ENCODE measurements around the gene GPD2.
A peak's percentile ranks its signal among the peaks of the same experiment; 100 is the strongest.
"Not testable (repeated sequence)": the region's sequence is repeated elsewhere in the genome, so short reads cannot be mapped to it uniquely, and the experiment has no call there.

GPD2 gene

DNA sequence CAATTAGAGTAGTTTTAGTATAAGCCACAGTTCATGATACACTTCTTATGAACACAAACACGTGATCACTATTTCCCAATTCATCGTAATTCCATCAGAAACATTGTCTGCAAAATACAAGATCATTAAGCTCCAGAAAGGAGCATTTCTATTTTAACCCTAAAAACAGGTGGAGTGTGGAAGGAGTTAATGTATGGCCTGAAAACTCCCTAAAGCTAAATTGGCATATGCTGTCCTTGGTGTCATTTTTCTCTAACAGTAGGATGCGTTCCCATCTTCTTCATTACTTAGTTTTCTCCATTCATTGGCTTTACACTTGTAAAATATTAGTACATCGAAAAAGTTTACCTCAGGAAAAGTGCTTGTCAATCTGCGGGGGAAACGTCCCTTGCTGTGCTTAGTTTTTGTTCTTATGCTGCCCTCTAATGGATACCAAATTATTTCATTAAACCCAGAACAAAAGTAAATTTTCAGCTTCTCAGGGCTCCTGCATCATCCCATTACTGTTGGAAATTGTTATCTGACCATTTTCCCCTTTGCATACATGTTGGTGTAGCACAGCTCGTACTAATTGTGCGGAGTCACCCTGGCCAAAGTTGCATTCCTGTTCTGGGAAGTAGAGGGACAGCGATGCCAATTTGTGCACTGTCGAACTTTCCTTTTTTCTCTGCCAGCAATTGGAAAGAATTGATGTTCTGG is 153.4 kb downstream of the GPD2 start:
- peak; percentile 82 for FAIRE-seq
- no peak for DNase-seq (ENCODE audit: insufficient read length, low spot score)

DNA sequence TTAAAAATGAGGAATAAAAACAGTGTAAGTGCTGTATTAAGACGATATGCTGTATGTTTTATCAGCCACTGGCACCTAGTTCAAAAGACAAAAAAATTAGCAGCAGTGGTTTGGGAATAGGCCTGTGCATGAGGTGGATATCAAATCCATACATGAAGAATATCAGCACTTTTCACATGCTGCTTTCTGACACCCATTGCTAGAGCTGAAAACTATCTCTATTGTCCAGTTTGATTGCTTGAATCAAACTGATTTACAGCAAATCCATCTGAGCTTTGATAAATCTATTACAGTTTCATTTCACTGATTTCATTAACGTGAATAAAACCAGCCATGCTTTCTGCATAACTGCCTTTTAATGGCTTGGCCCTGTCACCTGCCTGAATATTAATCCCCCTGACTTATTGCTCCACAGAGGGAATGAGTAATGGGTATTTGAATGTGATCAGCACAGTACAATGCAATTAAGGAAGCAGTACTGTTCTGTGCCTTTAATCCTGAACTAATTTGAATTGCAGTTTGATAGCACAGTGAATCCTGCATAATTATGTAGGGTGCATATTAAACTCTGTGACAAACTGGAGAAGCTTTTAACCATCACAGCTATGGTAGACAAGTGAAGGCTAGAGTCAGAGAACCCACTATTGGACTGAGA is 154.0 kb downstream of the GPD2 start:
- FAIRE-seq (peak; percentile 51), DNase-seq (ENCODE audit: insufficient read length, low spot score) (no peak)
- TF ChIP-seq POLR2AphosphoS5 (IDR thresholded peaks at IDR 0.05; ENCODE audit: low read depth, low read length), result no peak
- TF ChIP-seq PAX5 (IDR thresholded peaks at IDR 0.05; ENCODE audit: insufficient read depth, low read length, severe bottlenecking), result no peak

More for the DNA sequence above, 153.4 kb downstream of the GPD2 start:
- no peak for TF ChIP-seq PAX5 (IDR thresholded peaks at IDR 0.05; ENCODE audit: insufficient read depth, low read length, severe bottlenecking)
- TF ChIP-seq SPI1 (IDR thresholded peaks at IDR 0.05; ENCODE audit: low read depth, low read length), result no peak
- TF ChIP-seq POLR2AphosphoS5 (IDR thresholded peaks at IDR 0.05; ENCODE audit: low read depth, low read length), result no peak
- TF ChIP-seq TAF1 (IDR thresholded peaks at IDR 0.05; ENCODE audit: low read depth, low read length), result no peak
- TF ChIP-seq POU2F2 (IDR thresholded peaks at IDR 0.05; ENCODE audit: low read depth, low read length), result no peak
- no peak for TF ChIP-seq POLR2A (IDR thresholded peaks at IDR 0.05; ENCODE audit: low read depth, low read length)

DNA sequence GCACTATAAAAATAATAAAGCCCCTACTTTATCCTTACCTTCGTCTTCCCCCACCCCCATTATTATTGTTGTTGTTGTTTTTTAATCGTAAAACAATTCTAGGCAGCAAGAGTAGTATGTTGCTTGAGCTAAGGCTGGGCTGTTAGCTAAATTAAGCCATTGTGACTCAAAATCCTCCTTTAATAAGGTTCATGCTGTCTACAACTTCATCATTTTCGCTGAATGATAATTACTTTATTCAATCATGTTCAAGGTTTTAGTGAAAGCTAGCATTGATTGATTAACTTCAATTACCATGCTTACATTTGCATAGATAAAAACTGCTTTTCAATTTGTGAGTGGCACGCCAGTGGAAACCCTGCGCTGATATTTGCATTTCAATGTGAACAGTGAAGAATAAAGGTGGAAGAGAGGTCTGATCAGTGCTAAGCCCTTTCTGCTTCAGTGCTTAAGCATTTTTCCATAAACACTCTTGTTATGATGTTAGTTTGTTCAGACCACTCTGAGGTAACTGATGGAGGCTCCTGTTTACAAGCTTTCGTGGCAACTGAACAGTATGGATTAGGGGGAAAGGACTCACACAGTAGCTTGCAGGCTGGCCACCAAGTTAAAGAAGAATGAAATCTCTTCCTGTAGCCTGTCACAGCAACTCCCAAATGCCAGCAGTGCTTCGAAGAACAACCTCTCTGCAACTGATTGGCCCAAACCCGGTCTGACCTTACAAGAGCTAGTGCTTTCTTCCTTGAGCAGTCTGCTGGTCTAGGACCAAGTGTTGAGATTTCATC is 156.8 kb downstream of the GPD2 start:
- FAIRE-seq (no peak), DNase-seq (ENCODE audit: insufficient read length, low spot score) (no peak)
- no peak for TF ChIP-seq POLR2A (IDR thresholded peaks at IDR 0.05; ENCODE audit: low read depth, low read length)
- no peak for TF ChIP-seq POU2F2 (IDR thresholded peaks at IDR 0.05; ENCODE audit: low read depth, low read length)
- no peak for TF ChIP-seq POLR2AphosphoS5 (IDR thresholded peaks at IDR 0.05; ENCODE audit: low read depth, low read length)
- TF ChIP-seq TAF1 (IDR thresholded peaks at IDR 0.05; ENCODE audit: low read depth, low read length), result no peak
- TF ChIP-seq PAX5 (IDR thresholded peaks at IDR 0.05; ENCODE audit: insufficient read depth, low read length, severe bottlenecking), result no peak
- no peak for TF ChIP-seq SPI1 (IDR thresholded peaks at IDR 0.05; ENCODE audit: low read depth, low read length)

- TF ChIP-seq POLR2AphosphoS5 (IDR thresholded peaks at IDR 0.05; ENCODE audit: low read depth, low read length), result no peak
- no peak for TF ChIP-seq TAF1 (IDR thresholded peaks at IDR 0.05; ENCODE audit: low read depth, low read length)
- TF ChIP-seq PAX5 (IDR thresholded peaks at IDR 0.05; ENCODE audit: insufficient read depth, low read length, severe bottlenecking), result no peak
- no peak for TF ChIP-seq POU2F2 (IDR thresholded peaks at IDR 0.05; ENCODE audit: low read depth, low read length)
- TF ChIP-seq SPI1 (IDR thresholded peaks at IDR 0.05; ENCODE audit: low read depth, low read length), result no peak
- no peak for FAIRE-seq
- no peak for DNase-seq (ENCODE audit: insufficient read length, low spot score)
These were observed 157.4 kb downstream of the GPD2 start for GRCh38 chr2:156593594-156593921.

DNA sequence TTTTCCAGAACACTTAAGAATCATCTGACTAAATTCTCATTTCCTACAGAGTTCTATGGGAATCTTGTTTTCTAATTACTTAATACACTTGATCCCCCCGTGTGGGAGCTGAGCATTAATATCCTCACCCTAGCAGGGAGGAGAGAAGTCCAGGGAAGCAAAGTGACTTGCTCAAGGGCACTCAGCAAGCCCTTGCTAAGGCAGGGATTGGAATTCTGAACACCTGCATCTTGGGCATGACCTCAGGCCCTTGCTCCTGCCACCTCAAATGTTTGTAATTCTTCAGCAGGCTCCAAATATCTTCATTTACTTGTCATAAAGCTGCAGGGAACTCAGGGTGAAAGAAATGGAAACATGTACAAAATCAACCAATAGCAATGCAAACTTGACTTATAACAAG is 162.4 kb downstream of the GPD2 start:
- FAIRE-seq (no peak), DNase-seq (ENCODE audit: insufficient read length, low spot score) (no peak)
- TF ChIP-seq POLR2A (IDR thresholded peaks at IDR 0.05; ENCODE audit: low read depth, low read length), result no peak
- no peak for TF ChIP-seq POU2F2 (IDR thresholded peaks at IDR 0.05; ENCODE audit: low read depth, low read length)
- no peak for TF ChIP-seq PAX5 (IDR thresholded peaks at IDR 0.05; ENCODE audit: insufficient read depth, low read length, severe bottlenecking)
- TF ChIP-seq POLR2AphosphoS5 (IDR thresholded peaks at IDR 0.05; ENCODE audit: low read depth, low read length), result no peak
- TF ChIP-seq TAF1 (IDR thresholded peaks at IDR 0.05; ENCODE audit: low read depth, low read length), result no peak
- TF ChIP-seq SPI1 (IDR thresholded peaks at IDR 0.05; ENCODE audit: low read depth, low read length), result no peak

DNA sequence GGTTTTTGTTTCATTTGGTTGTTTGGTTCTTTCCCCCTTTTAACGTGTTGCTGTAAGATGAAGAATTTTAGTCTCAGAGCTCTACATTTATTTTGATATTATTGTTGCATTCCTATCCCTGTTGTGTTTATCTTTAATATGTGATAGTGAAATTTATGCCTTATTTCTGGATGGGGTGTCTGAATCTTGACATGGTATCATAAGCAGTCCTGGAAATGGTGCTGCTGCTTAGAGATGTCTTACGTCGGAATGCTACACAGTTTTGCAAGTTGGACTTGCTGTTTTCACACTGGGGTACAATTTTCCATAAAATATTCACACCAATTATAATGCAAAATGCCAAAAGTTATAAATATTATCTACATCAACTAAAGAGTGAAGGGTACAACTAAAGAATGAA is 164.0 kb downstream of the GPD2 start:
- FAIRE-seq (no peak), DNase-seq (ENCODE audit: insufficient read length, low spot score) (no peak)
- no peak for TF ChIP-seq POLR2AphosphoS5 (IDR thresholded peaks at IDR 0.05; ENCODE audit: low read depth, low read length)
- no peak for TF ChIP-seq TAF1 (IDR thresholded peaks at IDR 0.05; ENCODE audit: low read depth, low read length)
- no peak for TF ChIP-seq SPI1 (IDR thresholded peaks at IDR 0.05; ENCODE audit: low read depth, low read length)
- no peak for TF ChIP-seq POU2F2 (IDR thresholded peaks at IDR 0.05; ENCODE audit: low read depth, low read length)
- TF ChIP-seq PAX5 (IDR thresholded peaks at IDR 0.05; ENCODE audit: insufficient read depth, low read length, severe bottlenecking), result no peak
- TF ChIP-seq POLR2A (IDR thresholded peaks at IDR 0.05; ENCODE audit: low read depth, low read length), result no peak

- no peak for DNase-seq (ENCODE audit: insufficient read length, low spot score)
- TF ChIP-seq POLR2A (IDR thresholded peaks at IDR 0.05; ENCODE audit: low read depth, low read length), result no peak
- no peak for TF ChIP-seq SPI1 (IDR thresholded peaks at IDR 0.05; ENCODE audit: low read depth, low read length)
- TF ChIP-seq POLR2AphosphoS5 (IDR thresholded peaks at IDR 0.05; ENCODE audit: low read depth, low read length), result no peak
- no peak for TF ChIP-seq POU2F2 (IDR thresholded peaks at IDR 0.05; ENCODE audit: low read depth, low read length)
- TF ChIP-seq PAX5 (IDR thresholded peaks at IDR 0.05; ENCODE audit: insufficient read depth, low read length, severe bottlenecking), result no peak
- TF ChIP-seq TAF1 (IDR thresholded peaks at IDR 0.05; ENCODE audit: low read depth, low read length), result no peak
- no peak for FAIRE-seq
These were observed 165.8 kb downstream of the GPD2 start for GRCh38 chr2:156601855-156602551.

DNA sequence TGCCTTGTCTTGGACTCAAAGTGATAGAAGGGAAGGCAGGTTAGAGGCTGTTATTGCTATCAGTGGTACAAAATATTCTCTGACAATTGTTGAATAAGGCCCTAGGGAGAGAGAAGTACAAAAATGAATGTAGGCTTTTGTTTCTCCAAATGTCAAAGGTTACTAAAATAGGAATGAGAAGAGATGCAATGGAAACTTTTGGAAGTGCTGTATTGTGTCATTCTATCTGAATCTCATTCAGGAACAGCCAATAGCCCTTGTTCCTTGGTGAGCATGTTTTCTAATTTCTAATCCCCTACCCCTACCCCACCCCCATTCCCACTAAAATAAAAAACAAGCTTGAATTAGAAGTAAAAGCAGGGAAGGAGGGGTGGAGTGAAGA is 166.4 kb downstream of the GPD2 start:
- TF ChIP-seq PAX5 (IDR thresholded peaks at IDR 0.05; ENCODE audit: insufficient read depth, low read length, severe bottlenecking), result no peak
- FAIRE-seq (no peak), DNase-seq (ENCODE audit: insufficient read length, low spot score) (no peak)

DNA sequence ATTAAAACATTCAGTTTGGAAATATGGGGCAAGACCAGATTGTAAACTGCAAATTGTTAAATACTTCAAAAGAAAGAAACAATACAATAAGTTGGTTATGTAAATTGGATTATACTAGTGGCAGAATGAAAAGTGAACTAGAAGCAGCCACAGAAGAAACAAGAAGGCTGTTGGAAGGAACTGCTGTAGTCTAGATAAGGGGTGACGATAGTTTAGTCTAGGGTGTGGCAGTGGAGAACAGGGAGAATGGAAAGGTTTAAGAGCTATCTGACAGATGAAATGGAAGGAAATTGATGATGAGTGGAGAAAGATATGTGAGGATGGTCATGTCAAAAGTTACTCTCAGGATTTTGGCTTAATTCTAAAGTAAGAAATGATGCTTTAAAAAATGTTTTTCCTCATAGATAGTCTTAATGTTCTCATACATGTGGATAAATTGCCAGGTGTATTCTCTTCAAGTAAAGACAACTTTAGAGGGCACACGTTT is 179.7 kb downstream of the GPD2 start:
- FAIRE-seq (no peak), DNase-seq (ENCODE audit: insufficient read length, low spot score) (no peak)
- no peak for TF ChIP-seq TAF1 (IDR thresholded peaks at IDR 0.05; ENCODE audit: low read depth, low read length)
- TF ChIP-seq POU2F2 (IDR thresholded peaks at IDR 0.05; ENCODE audit: low read depth, low read length), result no peak
- TF ChIP-seq PAX5 (IDR thresholded peaks at IDR 0.05; ENCODE audit: insufficient read depth, low read length, severe bottlenecking), result no peak
- no peak for TF ChIP-seq POLR2AphosphoS5 (IDR thresholded peaks at IDR 0.05; ENCODE audit: low read depth, low read length)

DNA sequence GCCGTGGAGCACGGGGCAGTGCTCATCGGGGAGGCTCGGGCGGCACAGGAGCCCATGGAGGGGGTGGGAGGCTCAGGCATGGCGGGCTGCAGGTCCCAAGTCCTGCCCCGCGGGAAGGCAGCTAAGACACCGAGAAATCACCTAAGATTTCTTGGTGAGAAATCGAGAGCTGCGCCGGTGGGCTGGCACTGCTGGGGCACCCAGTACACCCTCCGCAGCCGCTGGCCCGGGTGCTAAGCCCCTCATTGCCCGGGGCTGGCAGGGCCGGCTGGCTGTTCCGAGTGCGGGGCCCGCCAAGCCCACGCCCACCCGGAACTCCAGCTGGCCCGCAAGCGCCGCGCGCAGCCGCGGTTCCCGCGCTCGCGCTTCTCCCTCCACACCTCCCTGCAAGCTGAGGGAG is 181.9 kb downstream of the GPD2 start:
- not testable (repeated sequence) for FAIRE-seq; DNase-seq (ENCODE audit: insufficient read length, low spot score)
